Measurements from ENCODE around the gene YTHDF1.

The YTHDF1 gene

DNA sequence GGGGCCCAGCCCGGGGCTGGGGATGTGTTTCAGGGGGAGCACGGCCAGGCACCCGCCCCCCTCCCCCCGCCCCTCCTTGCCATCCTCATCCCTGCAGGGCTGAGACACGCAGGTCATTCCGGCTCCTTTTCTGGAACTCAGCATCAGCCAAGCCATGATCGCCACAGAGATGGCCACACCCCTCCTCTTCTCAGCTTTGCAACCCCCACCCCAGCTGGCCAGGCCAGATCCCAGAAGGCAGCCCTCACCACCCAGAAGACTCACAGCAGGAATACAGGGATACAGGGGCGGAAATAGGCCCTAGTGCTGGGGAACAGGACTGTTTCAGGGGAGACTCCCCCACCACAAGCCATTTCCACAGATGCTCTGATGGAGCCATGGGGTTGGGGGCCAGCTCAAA, 33.5 kb downstream of the YTHDF1 start:
- TF ChIP-seq, protein P1, sequence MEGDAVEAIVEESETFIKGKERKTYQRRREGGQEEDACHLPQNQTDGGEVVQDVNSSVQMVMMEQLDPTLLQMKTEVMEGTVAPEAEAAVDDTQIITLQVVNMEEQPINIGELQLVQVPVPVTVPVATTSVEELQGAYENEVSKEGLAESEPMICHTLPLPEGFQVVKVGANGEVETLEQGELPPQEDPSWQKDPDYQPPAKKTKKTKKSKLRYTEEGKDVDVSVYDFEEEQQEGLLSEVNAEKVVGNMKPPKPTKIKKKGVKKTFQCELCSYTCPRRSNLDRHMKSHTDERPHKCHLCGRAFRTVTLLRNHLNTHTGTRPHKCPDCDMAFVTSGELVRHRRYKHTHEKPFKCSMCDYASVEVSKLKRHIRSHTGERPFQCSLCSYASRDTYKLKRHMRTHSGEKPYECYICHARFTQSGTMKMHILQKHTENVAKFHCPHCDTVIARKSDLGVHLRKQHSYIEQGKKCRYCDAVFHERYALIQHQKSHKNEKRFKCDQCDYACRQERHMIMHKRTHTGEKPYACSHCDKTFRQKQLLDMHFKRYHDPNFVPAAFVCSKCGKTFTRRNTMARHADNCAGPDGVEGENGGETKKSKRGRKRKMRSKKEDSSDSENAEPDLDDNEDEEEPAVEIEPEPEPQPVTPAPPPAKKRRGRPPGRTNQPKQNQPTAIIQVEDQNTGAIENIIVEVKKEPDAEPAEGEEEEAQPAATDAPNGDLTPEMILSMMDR (IDR thresholded peaks at IDR 0.05; ENCODE audit: insufficient read depth, low read depth, low read length, missing control alignments) = no peak
- DNase-seq (ENCODE audit: low read depth) = no peak

DNA sequence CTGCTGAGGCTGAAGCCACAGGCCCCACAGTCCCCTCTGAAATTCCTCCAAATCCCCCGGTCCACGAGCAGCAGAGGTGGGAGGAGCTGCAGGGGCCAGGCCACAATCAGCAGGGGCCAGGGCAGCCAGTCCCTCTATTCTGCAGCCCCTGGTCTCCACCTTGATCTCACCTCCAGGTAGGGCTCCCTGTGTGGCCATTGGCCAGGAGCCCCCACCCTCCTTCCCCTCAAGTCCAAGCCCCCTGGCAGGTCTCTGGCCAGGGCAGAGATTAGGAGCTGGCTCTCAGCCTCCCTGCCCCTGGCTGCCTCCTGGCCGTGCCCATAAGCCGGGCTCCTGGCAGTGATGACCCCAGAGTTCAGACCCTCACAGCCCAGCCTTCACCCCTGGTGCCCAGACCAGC, 34.7 kb downstream of the YTHDF1 start:
- no peak for DNase-seq (ENCODE audit: low read depth)
- TF ChIP-seq, protein P1 (IDR thresholded peaks at IDR 0.05; ENCODE audit: insufficient read depth, low read depth, low read length, missing control alignments) = no peak
- H3K4me3 ChIP-seq (ENCODE audit: low read length) = no peak overlapping the region

More for the DNA sequence above, 33.5 kb downstream of the YTHDF1 start:
- no peak overlapping the region for H3K4me3 ChIP-seq (ENCODE audit: low read length)

DNA sequence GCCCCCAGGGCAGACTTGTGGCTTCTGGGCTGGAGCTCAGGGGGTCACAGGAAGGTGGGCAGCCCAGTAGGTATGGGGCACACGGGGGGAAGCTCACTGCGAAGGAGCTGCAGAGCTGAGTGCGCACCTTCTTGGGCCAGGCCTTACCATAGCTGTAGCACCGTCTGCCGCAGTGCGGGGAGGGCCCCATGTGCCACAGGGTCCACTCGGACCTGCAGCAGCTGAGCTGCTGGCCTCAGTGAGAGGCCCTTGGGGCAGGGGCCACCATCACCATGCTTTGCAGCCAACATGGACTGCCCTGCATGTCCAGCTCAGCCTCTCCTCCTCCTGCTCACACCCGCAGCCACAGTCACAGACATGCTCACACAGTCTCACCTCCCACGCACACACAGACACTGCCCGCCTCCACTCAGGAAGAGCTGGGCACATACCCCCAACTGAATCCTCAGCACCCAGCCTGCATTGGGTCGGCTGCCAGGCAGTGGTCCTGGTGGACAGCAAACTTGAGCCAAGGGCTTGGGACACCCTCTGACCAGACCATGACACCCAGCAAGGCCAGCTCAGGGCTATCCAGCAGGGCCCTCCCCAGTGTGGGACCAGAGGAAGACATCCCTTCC, 35.3 kb downstream of the YTHDF1 start:
- TF ChIP-seq, protein P1 (IDR thresholded peaks at IDR 0.05; ENCODE audit: insufficient read depth, low read depth, low read length, missing control alignments) = no peak
- no peak overlapping the region for H3K4me3 ChIP-seq (ENCODE audit: low read length)
- DNase-seq (ENCODE audit: low read depth) = no peak

DNA sequence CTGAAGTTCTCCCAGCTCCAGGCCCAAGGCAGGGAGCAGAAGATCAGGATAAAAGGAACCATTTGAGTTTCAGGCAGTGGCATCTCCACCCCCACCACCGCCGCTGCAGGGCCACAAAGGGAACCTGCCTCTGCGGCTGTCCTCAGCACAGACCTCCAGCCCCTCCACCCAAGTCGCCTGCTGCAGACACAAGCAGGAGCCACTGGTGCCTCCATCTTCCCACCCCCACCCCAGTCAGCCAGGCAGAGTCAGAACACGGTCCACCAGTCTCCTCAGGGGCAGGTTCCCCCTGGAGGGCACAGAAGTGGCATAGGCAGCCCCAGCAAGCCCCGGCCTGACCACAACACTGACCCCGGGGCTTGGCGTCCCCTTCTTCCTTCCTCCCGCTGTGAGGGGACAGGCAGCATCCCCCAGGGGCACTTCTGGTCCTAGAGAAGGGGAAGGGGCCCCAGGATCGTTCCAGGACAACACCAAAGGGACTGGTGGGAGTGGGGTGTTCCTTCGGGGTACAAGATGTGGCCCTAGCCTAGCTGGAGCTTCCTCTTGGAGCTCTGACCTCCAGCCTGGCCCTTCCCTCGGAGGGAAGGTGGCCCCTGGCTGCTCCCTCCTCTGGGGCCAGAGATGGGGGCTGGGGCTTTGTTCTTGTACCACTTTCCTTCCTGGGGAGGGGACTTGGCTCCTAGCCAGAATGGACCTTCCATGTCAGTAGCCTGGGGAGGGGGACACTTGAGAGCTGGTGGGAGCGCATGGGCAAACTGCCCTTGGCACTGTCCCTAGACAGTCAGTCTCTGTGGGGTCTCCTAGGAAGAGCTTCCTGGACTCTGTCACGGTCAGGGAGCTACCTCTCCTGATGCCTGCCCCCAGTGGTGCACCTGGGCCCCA, 36.0 kb downstream of the YTHDF1 start:
- no peak overlapping the region for H3K4me3 ChIP-seq (ENCODE audit: low read length)
- TF ChIP-seq, protein P1 (IDR thresholded peaks at IDR 0.05; ENCODE audit: insufficient read depth, low read depth, low read length, missing control alignments) = no peak

DNA sequence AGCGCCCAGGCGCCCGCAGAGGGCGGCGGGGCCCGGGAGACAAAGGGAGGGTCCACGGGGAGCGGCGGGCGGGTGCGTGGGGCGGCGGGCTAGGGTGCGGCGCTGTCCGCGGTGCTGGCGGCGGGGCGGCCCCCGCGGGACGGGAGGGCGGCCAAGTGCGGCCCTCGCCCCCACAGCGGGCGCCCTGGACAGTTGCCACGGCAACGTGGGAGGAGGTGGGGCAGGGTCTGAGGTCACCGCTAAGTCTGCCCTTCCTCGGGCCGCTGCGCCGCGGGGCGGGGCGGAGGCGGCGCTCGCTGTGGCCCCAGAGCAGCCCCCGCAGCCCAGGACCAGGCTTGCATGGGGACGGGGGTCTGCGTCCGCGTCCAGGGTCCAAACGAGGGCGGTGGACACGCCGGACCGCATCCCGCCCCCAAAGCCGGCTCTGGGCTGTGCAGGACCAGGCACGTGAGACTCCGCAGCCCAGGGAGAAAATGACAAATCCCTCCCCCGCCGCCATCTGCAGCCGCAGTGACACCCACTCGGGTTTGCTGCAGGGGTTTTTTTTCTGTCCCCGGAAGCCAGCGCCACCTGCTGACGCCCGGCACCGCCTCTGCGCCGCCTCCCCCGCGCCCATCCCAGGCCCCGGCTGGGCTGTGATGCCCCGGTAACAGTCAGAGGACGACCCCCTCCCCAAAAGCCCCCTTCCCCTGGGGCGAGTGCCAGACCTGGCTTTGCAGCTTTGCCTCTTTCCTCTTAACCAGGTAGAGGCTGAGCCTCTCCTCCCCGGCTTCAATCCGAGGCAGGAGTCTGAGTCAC, 36.8 kb downstream of the YTHDF1 start:
- peak; percentile 53 for DNase-seq (ENCODE audit: low read depth)
- no peak overlapping the region for H3K4me3 ChIP-seq (ENCODE audit: low read length)

More for the DNA sequence above, 36.0 kb downstream of the YTHDF1 start:
- no peak for DNase-seq (ENCODE audit: low read depth)

DNA sequence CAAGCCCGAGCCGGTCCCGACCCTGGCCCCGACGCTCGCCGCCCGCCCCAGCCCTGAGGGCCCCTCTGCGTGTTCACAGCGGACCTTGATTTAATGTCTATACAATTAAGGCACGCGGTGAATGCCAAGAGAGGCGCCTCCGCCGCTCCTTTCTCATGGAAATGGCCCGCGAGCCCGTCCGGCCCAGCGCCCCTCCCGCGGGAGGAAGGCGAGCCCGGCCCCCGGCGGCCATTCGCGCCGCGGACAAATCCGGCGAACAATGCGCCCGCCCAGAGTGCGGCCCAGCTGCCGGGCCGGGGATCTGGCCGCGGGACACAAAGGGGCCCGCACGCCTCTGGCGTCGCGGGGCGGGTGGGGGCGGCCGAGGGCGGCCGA, 37.5 kb downstream of the YTHDF1 start:
- TF ChIP-seq, protein P1 (IDR thresholded peaks at IDR 0.05; ENCODE audit: insufficient read depth, low read depth, low read length, missing control alignments) = no peak
- DNase-seq (ENCODE audit: low read depth) = no peak
- no peak overlapping the region for H3K4me3 ChIP-seq (ENCODE audit: low read length)

More for the DNA sequence above, 36.8 kb downstream of the YTHDF1 start:
- TF ChIP-seq, protein P1 (IDR thresholded peaks at IDR 0.05; ENCODE audit: insufficient read depth, low read depth, low read length, missing control alignments) = peak; percentile 36

All from epithelial cell of esophagus (primary cell).